GM18909 (cell line): ENCODE data around the gene MPDZ.

ENCODE experiments used
- ATAC-seq: cut with Tn5 transposase; IDR thresholded peaks from one replicate; pipeline ENCODE4 v1.9.1; 2021; ENCODE audit warnings: mild to moderate bottlenecking; ENCODE audit not compliant: unreplicated experiment, poor library complexity

MPDZ gene

GRCh38 chr9:13140843-13141592 is 138.5 kb downstream of the MPDZ start:
- ATAC-seq = no peak

GRCh38 chr9:13139641-13140171 is 139.8 kb downstream of the MPDZ start:
- ATAC-seq = no peak

DNA sequence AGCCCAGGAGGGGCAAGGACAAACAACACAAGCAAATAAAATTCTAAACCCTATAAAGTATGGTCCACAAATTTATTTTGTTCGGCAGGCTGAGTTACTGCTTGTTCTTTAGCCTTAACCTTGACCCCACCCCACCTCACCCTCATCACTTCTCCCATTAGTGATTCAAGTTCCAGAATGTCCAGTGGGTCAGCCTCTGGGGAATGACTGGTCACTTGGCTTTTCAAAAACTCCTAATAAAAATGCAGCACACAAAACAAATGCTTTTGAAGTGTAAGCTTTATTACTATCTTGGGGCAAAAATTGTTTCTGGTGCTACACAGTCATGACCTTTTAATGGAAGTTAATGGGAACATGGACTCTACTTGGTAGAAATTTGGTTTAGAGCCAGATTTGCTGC is 142.1 kb downstream of the MPDZ start:
- ATAC-seq = no peak

DNA sequence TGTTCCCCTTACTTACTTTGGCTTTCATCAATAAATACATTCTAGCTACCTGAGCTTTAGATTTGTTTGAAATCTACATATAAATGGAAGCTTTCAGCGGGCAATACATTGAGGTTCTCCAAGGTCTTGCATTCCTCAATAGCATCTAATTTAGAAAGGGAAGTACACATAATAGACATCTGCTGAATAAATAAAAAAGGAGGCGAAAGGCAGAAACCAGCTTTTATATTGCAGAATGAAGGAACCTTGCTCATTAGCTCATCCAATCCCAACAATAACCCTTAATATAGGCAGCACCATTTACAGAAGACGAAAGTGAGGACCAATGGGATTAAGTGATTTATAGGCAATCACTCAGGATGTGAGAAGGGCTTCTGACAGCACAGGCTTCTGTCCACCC is 147.5 kb downstream of the MPDZ start:
- ATAC-seq = no peak

GRCh38 chr9:13131416-13131815 is 148.1 kb downstream of the MPDZ start:
- no peak for ATAC-seq

GRCh38 chr9:13128266-13128860 is 151.1 kb downstream of the MPDZ start:
- ATAC-seq = no peak

GRCh38 chr9:13127131-13127530 is 152.4 kb downstream of the MPDZ start:
- no peak for ATAC-seq

- ATAC-seq = no peak
Measured at GRCh38 chr9:13125261-13125660, 154.2 kb downstream of the MPDZ start.

DNA sequence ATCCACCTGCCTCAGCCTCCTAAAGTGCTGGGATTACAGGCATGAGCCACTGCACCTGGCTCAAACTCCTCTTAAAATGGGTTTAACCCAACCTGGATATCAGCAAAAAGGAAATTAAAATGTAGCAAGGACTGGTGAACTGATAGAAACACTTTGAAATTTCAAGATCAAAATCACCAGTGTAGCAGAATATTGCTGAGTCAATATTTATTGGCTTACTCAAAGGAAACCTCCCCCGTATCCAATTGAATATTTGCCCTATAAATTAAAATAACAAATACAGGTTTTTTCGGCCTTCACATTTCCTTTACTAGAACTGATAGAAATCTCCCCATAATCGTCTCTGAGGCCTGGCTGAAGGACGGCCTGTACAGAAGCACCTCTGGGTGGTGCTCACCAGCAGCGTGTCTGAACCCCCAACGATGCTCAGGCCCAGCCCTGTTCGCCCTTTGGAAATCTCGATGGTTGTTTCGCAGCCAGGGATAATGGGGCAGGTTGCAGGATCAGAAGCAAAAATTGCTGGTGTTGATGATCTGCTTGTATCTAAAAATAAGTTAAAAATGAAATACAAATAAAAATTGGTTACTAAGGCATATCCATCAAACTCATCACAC is 156.6 kb downstream of the MPDZ start:
- ATAC-seq = no peak

- ATAC-seq = no peak
Measured at GRCh38 chr9:13118313-13118712, 161.2 kb downstream of the MPDZ start.

- no peak for ATAC-seq
Measured at GRCh38 chr9:13116292-13116691, 163.2 kb downstream of the MPDZ start.

- ATAC-seq = no peak
Measured at GRCh38 chr9:13113751-13114150, 165.7 kb downstream of the MPDZ start.

DNA sequence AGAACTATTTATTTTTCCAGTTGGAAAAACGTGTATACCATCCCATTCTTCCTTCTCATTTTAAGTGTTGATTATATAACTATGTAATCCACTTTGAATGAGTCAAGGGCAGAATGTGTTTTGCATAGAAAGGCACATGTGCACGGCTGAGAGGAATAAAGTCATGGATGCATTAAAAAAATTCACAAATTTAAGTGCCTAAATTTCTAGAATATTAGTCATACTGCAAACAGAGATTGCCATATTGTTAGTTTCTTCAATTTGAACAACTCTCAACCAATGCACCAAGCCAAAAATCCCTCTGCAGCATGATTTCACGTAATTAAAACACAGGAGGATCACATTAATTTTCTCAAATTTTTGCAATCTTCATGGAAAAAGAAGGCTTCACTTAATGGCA is 166.3 kb downstream of the MPDZ start:
- no peak for ATAC-seq

DNA sequence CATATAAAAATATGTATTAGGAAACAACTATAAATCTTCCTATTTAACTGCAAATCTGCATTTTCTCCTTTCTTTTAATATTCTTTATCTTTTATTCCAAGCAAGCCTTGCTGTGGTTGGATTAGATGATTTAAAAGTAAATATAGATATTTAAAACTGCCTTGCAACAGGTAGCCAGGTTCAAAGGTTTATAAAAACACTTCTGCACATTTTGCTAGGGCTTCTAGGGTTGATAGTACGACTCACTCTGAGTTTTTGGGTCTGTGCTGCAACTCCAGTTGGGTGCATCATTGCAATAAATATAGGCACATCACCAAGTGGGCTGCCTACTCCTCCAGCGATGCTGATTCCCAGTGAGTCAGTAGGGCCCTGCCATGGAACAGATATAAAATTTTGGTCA is 167.7 kb downstream of the MPDZ start:
- ATAC-seq = no peak

- ATAC-seq = no peak
Measured at GRCh38 chr9:13110766-13111417, 168.6 kb downstream of the MPDZ start.

GRCh38 chr9:13109781-13110180 is 169.7 kb downstream of the MPDZ start:
- no peak for ATAC-seq

- ATAC-seq = no peak
Measured at GRCh38 chr9:13107008-13107407, 172.5 kb downstream of the MPDZ start.

GRCh38 chr9:13100914-13101572 is 178.4 kb downstream of the MPDZ start:
- no peak for ATAC-seq

- no peak for ATAC-seq
Measured at GRCh38 chr9:13095056-13095455, 184.4 kb downstream of the MPDZ start.

DNA sequence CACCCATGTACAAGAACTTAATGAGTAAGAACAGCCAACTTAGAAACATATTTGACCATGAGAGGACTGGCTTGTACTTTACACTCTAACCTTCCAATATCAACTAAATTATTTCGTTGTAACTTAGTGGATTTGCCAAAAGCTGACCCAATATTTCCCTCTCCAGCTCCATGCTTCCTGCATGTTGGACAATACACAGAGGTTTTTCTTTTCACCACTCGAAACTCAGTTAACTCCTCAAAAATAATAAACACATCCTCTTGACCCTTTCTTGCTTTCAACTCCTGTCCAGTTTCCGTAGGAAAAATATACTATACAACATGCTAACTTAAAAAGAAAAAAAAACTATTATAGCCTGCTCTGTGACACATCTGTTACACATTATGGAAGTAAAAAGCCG is 188.9 kb downstream of the MPDZ start:
- no peak for ATAC-seq

- ATAC-seq = no peak
Measured at GRCh38 chr9:13089666-13090065, 189.8 kb downstream of the MPDZ start.
